ENCODE data around the gene RDH14.

DNA sequence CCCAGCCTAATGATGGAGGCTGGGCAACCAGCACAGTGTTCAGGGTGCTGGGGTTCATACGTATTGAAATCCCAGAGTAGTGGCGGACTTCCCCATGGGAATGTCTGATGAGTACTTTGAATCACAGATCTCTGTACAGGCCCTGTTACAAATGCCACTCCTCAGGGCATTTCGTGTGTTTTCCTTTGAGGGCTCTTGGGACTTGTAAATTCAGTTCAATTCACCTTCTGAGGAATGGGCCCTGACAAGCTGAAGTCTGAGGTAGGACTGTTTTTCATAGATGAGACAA lies 288 bp upstream of the RDH14 start:
- no peak for TF ChIP-seq CTCF (tag by site-specific recombination; IDR thresholded peaks at IDR 0.05)
- TF ChIP-seq ZNF549 (tag by site-specific recombination; IDR thresholded peaks at IDR 0.05), result no peak
- TF ChIP-seq, protein P1, sequence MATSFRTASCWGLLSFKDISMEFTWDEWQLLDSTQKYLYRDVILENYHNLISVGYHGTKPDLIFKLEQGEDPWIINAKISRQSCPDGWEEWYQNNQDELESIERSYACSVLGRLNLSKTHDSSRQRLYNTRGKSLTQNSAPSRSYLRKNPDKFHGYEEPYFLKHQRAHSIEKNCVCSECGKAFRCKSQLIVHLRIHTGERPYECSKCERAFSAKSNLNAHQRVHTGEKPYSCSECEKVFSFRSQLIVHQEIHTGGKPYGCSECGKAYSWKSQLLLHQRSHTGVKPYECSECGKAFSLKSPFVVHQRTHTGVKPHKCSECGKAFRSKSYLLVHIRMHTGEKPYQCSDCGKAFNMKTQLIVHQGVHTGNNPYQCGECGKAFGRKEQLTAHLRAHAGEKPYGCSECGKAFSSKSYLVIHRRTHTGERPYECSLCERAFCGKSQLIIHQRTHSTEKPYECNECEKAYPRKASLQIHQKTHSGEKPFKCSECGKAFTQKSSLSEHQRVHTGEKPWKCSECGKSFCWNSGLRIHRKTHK (tag by site-specific recombination; IDR thresholded peaks at IDR 0.05), result no peak
- TF ChIP-seq ZSCAN4 (tag by site-specific recombination; IDR thresholded peaks at IDR 0.05), result no peak
- no peak for TF ChIP-seq ZFP41 (tag by site-specific recombination; IDR thresholded peaks at IDR 0.05; ENCODE audit: borderline replicate concordance)
- TF ChIP-seq, protein P2, sequence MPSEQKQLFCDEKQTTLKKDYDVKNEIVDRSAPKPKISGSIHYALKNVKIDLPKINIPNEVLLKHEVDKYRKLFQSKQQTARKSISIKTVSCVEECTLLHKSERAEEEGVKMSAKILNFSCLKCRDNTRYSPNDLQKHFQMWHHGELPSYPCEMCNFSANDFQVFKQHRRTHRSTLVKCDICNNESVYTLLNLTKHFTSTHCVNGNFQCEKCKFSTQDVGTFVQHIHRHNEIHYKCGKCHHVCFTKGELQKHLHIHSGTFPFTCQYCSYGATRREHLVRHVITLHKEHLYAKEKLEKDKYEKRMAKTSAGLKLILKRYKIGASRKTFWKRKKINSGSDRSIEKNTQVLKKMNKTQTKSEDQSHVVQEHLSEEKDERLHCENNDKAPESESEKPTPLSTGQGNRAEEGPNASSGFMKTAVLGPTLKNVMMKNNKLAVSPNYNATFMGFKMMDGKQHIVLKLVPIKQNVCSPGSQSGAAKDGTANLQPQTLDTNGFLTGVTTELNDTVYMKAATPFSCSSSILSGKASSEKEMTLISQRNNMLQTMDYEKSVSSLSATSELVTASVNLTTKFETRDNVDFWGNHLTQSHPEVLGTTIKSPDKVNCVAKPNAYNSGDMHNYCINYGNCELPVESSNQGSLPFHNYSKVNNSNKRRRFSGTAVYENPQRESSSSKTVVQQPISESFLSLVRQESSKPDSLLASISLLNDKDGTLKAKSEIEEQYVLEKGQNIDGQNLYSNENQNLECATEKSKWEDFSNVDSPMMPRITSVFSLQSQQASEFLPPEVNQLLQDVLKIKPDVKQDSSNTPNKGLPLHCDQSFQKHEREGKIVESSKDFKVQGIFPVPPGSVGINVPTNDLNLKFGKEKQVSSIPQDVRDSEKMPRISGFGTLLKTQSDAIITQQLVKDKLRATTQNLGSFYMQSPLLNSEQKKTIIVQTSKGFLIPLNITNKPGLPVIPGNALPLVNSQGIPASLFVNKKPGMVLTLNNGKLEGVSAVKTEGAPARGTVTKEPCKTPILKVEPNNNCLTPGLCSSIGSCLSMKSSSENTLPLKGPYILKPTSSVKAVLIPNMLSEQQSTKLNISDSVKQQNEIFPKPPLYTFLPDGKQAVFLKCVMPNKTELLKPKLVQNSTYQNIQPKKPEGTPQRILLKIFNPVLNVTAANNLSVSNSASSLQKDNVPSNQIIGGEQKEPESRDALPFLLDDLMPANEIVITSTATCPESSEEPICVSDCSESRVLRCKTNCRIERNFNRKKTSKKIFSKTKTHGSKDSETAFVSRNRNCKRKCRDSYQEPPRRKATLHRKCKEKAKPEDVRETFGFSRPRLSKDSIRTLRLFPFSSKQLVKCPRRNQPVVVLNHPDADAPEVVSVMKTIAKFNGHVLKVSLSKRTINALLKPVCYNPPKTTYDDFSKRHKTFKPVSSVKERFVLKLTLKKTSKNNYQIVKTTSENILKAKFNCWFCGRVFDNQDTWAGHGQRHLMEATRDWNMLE (tag by site-specific recombination; conservative IDR thresholded peaks at IDR 0.05; ENCODE audit: low read depth), result no peak
- no peak for TF ChIP-seq KLF16 (tag by site-specific recombination; IDR thresholded peaks at IDR 0.05)
- no peak for TF ChIP-seq ZNF394 (tag by site-specific recombination; IDR thresholded peaks at IDR 0.05; ENCODE audit: borderline replicate concordance)
- no peak for TF ChIP-seq ZBTB44 (tag by site-specific recombination; IDR thresholded peaks at IDR 0.05)
- TF ChIP-seq ZNF514 (tag by site-specific recombination; IDR thresholded peaks at IDR 0.05), result no peak
- TF ChIP-seq OSR2 (tag by site-specific recombination; IDR thresholded peaks at IDR 0.05), result no peak
- no peak for TF ChIP-seq ZNF274 (IDR thresholded peaks at IDR 0.05; ENCODE audit: low read length)
- no peak for TF ChIP-seq ZNF274 (tag by site-specific recombination; IDR thresholded peaks at IDR 0.05; ENCODE audit: borderline replicate concordance)
- no peak for TF ChIP-seq ZNF112 (tag by site-specific recombination; IDR thresholded peaks at IDR 0.05)
- no peak for TF ChIP-seq ZBTB21 (tag by site-specific recombination; IDR thresholded peaks at IDR 0.05)

Data from HEK293 (cell line).